HEK293 (cell line): ENCODE measurements around the gene BRCC3.

ENCODE experiments used
- CTCF ChIA-PET: fragments of 350-600 bp; formaldehyde crosslinking; extraction: SDS; loops from one replicate; lab custom pipeline; 2021; ENCODE audit warnings: antibody characterized with exemption; lab: Yijun Ruan, JAX
- POLR2A ChIA-PET: fragments of 300-600 bp; formaldehyde crosslinking; extraction: SDS; loops from one replicate; lab custom pipeline; 2020; ENCODE audit warnings: antibody characterized with exemption, inconsistent platforms; lab: Yijun Ruan, JAX
- H3K27ac ChIP-seq: fragments of 200-500 bp; sonication (Bioruptor generic); 2 replicates; pipeline ENCODE4 v1.5.1; 2014; ENCODE audit warnings: low read depth, low read length, control low read depth, inconsistent platforms; ENCODE audit errors: extremely low read depth
- H3K36me3 ChIP-seq, 2 experiments: fragments of 200-500 bp in 1 of 2; sonication (Bioruptor generic) in 1 of 2; 1 replicate in 1 of 2; 2 replicates in 1 of 2; pipeline ENCODE4 v1.5.1; 2014 to 2017; ENCODE audit warnings: inconsistent platforms in 2 of 2, low read length in 2 of 2; ENCODE audit not compliant: control insufficient read depth in 2 of 2, insufficient read depth in 1 of 2
- H3K4me1 ChIP-seq: fragments of 200-500 bp; sonication (Bioruptor generic); 2 replicates; pipeline ENCODE4 v1.5.1; 2014; ENCODE audit warnings: mild to moderate bottlenecking, low read length, inconsistent platforms; ENCODE audit not compliant: control insufficient read depth, insufficient read depth
- H3K4me3 ChIP-seq: 2 replicates; pipeline ENCODE4 v1.5.1; 2011; ENCODE audit warnings: low read depth, mild to moderate bottlenecking, control low read depth, low read length, moderate library complexity
- H3K9me3 ChIP-seq: fragments of 200-500 bp; sonication (Bioruptor generic); 2 replicates; pipeline ENCODE4 v1.5.1; 2014; ENCODE audit warnings: low read depth, low read length, inconsistent platforms; ENCODE audit not compliant: control insufficient read depth, insufficient read depth
- FEZF1 ChIP-seq: fragments of 450-650 bp; formaldehyde crosslinking; IDR thresholded peaks from 2 replicates; pipeline ENCODE4 v1.5.1; 2016; ENCODE audit warnings: missing biosample characterization, missing genetic modification characterization
- GLI4 ChIP-seq: fragments of 450-650 bp; formaldehyde crosslinking; IDR thresholded peaks from 2 replicates; pipeline ENCODE4 v1.5.1; 2016; ENCODE audit warnings: missing biosample characterization, missing genetic modification characterization
- PRDM1 ChIP-seq: fragments of 450-650 bp; formaldehyde crosslinking; IDR thresholded peaks from 2 replicates; pipeline ENCODE4; 2016; ENCODE audit warnings: missing biosample characterization, missing genetic modification characterization
- SCRT1 ChIP-seq: fragments of 450-650 bp; formaldehyde crosslinking; IDR thresholded peaks from 2 replicates; pipeline ENCODE4 v1.5.1; 2016; ENCODE audit warnings: missing biosample characterization, missing genetic modification characterization, borderline replicate concordance
- SCRT2 ChIP-seq: fragments of 450-650 bp; formaldehyde crosslinking; IDR thresholded peaks from 2 replicates; pipeline ENCODE4 v1.5.1; 2016; ENCODE audit warnings: missing biosample characterization, missing genetic modification characterization
- SP2 ChIP-seq: fragments of 450-650 bp; formaldehyde crosslinking; IDR thresholded peaks from 2 replicates; pipeline ENCODE4 v1.5.1; 2016; ENCODE audit warnings: missing biosample characterization, missing genetic modification characterization
- SP3 ChIP-seq: fragments of 450-650 bp; formaldehyde crosslinking; IDR thresholded peaks from 2 replicates; pipeline ENCODE4 v1.5.1; 2016; ENCODE audit warnings: missing biosample characterization, missing genetic modification characterization
- SP7 ChIP-seq: fragments of 450-650 bp; formaldehyde crosslinking; IDR thresholded peaks from 2 replicates; pipeline ENCODE4 v1.5.1; 2016; ENCODE audit warnings: missing biosample characterization, missing genetic modification characterization
- ZBTB17 ChIP-seq: fragments of 450-650 bp; formaldehyde crosslinking; IDR thresholded peaks from 2 replicates; pipeline ENCODE4 v1.5.1; 2016; ENCODE audit warnings: missing biosample characterization, missing genetic modification characterization
- ZBTB20 ChIP-seq: fragments of 450-650 bp; formaldehyde crosslinking; IDR thresholded peaks from 2 replicates; pipeline ENCODE4 v1.5.1; 2016; ENCODE audit warnings: missing biosample characterization, missing genetic modification characterization
- ZBTB21 ChIP-seq: fragments of 450-650 bp; formaldehyde crosslinking; IDR thresholded peaks from 2 replicates; pipeline ENCODE4 v1.5.1; 2017; ENCODE audit warnings: missing biosample characterization, missing genetic modification characterization
- ZFP37 ChIP-seq: fragments of 450-650 bp; formaldehyde crosslinking; IDR thresholded peaks from 2 replicates; pipeline ENCODE4 v1.5.1; 2016; ENCODE audit warnings: missing biosample characterization, missing genetic modification characterization
- ZIC2 ChIP-seq: fragments of 450-650 bp; formaldehyde crosslinking; IDR thresholded peaks from 2 replicates; pipeline ENCODE4 v1.5.1; 2016; ENCODE audit warnings: missing biosample characterization, missing genetic modification characterization
- ZNF140 ChIP-seq: fragments of 450-650 bp; formaldehyde crosslinking; IDR thresholded peaks from 2 replicates; pipeline ENCODE4 v1.5.1; 2016; ENCODE audit warnings: missing biosample characterization, missing genetic modification characterization
- ZNF24 ChIP-seq: fragments of 450-650 bp; formaldehyde crosslinking; IDR thresholded peaks from 2 replicates; pipeline ENCODE4 v1.5.1; 2016; ENCODE audit warnings: missing biosample characterization, missing genetic modification characterization
- ZNF501 ChIP-seq: fragments of 450-650 bp; formaldehyde crosslinking; IDR thresholded peaks from 2 replicates; pipeline ENCODE4 v1.5.1; 2016; ENCODE audit warnings: missing biosample characterization, missing genetic modification characterization
- ZNF624 ChIP-seq: fragments of 450-650 bp; formaldehyde crosslinking; IDR thresholded peaks from 2 replicates; pipeline ENCODE4 v1.5.1; 2017; ENCODE audit warnings: missing biosample characterization, missing genetic modification characterization
- ZNF645 ChIP-seq: fragments of 450-650 bp; formaldehyde crosslinking; IDR thresholded peaks from 2 replicates; pipeline ENCODE4; 2016; ENCODE audit warnings: missing biosample characterization, missing genetic modification characterization
- TF ChIP-seq, protein P1 (sequence below): fragments of 450-650 bp; formaldehyde crosslinking; IDR thresholded peaks from 2 replicates; pipeline ENCODE4 v1.5.1; 2016; ENCODE audit warnings: missing biosample characterization, missing genetic modification characterization

BRCC3 gene

DNA sequence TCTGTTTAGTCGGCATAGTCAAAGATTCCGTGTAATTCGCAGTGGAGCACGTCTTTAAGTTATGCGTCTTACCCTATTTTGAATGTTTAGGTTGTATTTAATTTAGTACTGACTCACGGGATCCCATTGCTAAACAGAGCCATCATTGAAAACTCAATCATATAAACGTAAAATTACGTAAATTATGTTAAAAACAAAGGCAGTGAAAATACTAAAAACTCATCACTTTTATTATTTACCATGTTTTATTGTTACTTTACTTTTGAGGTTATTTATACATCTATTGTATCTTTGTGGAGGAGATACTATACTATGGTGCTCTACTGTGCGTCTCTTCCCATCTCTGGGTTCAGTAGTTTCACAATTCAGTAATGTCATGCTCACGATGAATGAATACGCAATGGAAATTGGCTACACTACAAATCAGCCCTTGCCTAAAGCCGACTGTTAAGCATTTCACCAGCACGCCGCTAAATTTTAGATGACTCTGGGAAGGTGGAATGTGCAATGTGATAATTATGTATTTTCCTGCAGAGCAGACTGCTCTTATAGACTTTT is 43.7 kb upstream of the BRCC3 start:
- Histone ChIP-seq H3K27ac (peak overlapping the region; percentile 99), H3K4me3 (peak overlapping the region; percentile 72), H3K9me3 (no peaks in the 10 kb centered on the region), H3K4me1 (peaks cover 2% of the 10 kb centered on the region; the same call in 1 of the 2 replicates), H3K36me3 (no peaks in the 10 kb centered on the region; a peak in 1 of 3 replicates)
- ChIA-PET POLR2A (interaction anchor here (0.7 to 1.4 kb wide), 6 partner anchors 9 to 48 kb away, joined by 3 to 5 read pairs (median 4); partner anchors contain the start of gene BRCC3), CTCF (interaction anchor here (0.6 to 2.5 kb wide), 3 partner anchors 21 to 30 kb away, joined by 4 to 6 read pairs (median 4); no protein-coding TSS in a partner anchor)
- TF ChIP-seq ZNF645 (no peak), ZNF624 (tag by site-specific recombination) (no peak), SP7 (tag by site-specific recombination) (peak; percentile 1), ZNF501 (tag by site-specific recombination) (0 out of 2 replicates have a peak, but pooled peaks have one; percentile 3), FEZF1 (tag by site-specific recombination) (0 out of 2 replicates have a peak, but pooled peaks have one; percentile 72)

- no peak overlapping the region; the same call in 1 of the 2 replicates for H3K27ac ChIP-seq
- ChIA-PET POLR2A (no interaction called here), CTCF (interaction anchor here (1.7 to 2.5 kb wide), 2 partner anchors 20 to 29 kb away, joined by 4 to 6 read pairs; no protein-coding TSS in a partner anchor)
- peak; percentile 91 for TF ChIP-seq SCRT1 (tag by site-specific recombination)
- TF ChIP-seq ZBTB20: no peak
- TF ChIP-seq ZFP37 (tag by site-specific recombination): no peak
- peak; percentile 96 for TF ChIP-seq SCRT2 (tag by site-specific recombination)
- peak overlapping the region; percentile 72 for H3K4me3 ChIP-seq
- H3K4me1 ChIP-seq: peaks cover 2% of the 10 kb centered on the region; the same call in 1 of the 2 replicates
- H3K9me3 ChIP-seq: no peaks in the 10 kb centered on the region
- no peaks in the 10 kb centered on the region; a peak in 1 of 3 replicates for H3K36me3 ChIP-seq
Observed at GRCh38 chrX:155028129-155028528, 43.2 kb upstream of the BRCC3 start.

- ChIA-PET POLR2A (interaction anchor here (0.7 kb wide), 1 partner anchor 319 kb away, joined by 5 read pairs; no protein-coding TSS in a partner anchor), CTCF (interaction anchor here (2.5 kb wide), 1 partner anchor 20 kb away, joined by 6 read pairs; no protein-coding TSS in a partner anchor)
- Histone ChIP-seq H3K36me3 (peaks cover 0 to 6% of the 10 kb centered on the region in 2 experiments; a peak in 2 of 3 replicates), H3K4me1 (peaks cover 2% of the 10 kb centered on the region; the same call in 1 of the 2 replicates), H3K9me3 (no peaks in the 10 kb centered on the region), H3K27ac (no peak overlapping the region), H3K4me3 (no peak overlapping the region)
- TF ChIP-seq, protein P1, sequence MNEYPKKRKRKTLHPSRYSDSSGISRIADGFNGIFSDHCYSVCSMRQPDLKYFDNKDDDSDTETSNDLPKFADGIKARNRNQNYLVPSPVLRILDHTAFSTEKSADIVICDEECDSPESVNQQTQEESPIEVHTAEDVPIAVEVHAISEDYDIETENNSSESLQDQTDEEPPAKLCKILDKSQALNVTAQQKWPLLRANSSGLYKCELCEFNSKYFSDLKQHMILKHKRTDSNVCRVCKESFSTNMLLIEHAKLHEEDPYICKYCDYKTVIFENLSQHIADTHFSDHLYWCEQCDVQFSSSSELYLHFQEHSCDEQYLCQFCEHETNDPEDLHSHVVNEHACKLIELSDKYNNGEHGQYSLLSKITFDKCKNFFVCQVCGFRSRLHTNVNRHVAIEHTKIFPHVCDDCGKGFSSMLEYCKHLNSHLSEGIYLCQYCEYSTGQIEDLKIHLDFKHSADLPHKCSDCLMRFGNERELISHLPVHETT: no peak
- TF ChIP-seq ZNF24 (tag by site-specific recombination): no peak
- TF ChIP-seq ZIC2 (tag by site-specific recombination): no peak
- no peak for TF ChIP-seq GLI4 (tag by site-specific recombination)
- TF ChIP-seq ZBTB21 (tag by site-specific recombination): no peak
- no peak for TF ChIP-seq ZNF140 (tag by site-specific recombination)
- peak; percentile 68 for TF ChIP-seq PRDM1 (tag by site-specific recombination)
- TF ChIP-seq SP3: peak; percentile 56
- TF ChIP-seq SP2 (tag by site-specific recombination): peak; percentile 48
- TF ChIP-seq ZBTB17 (tag by site-specific recombination): peak; percentile 34
Observed at GRCh38 chrX:155028877-155029291, 42.4 kb upstream of the BRCC3 start.
